ENCODE results near the gene LHPP. TPM values are rescaled to one million over a fixed set of nuclear protein-coding genes. Genes with fewer than 3 reads are reported as not detected.

Gene LHPP
- total and polyA plus RNA-seq, 2 experiments from 2014 or later: 19.1 to 40.6 TPM

DNA sequence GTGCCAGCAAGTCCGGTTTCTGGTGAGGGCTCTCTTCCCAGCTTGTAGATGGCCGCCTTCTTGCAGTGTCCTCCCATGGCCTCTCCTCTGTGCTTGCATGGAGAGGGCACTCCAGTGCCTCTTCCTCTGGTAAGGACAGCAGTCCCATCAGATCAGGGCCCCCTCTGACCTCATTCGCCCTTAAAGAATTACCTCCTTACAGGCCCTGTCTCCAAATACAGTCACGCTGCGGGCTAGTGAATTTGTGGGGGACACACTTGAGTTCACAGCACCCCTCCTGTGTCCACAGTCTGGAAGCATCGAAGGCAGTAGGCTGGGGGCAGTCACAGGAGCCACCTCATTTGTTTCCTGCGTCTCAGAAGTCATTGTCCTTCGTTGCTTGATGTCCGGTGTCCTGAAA lies 54.6 kb downstream of the LHPP start:
- H3K36me3 ChIP-seq: no peaks in the 10 kb centered on the region
- no peaks in the 10 kb centered on the region for H3K4me1 ChIP-seq (ENCODE audit: low read depth)
- no peak overlapping the region for H3K4me3 ChIP-seq
- no peak overlapping the region for H3K27ac ChIP-seq
- DNase-seq (ENCODE audit: low read depth in 1 of 2, low spot score in 1 of 2): no peak
- H3K9me3 ChIP-seq (ENCODE audit: low read depth): no peaks in the 10 kb centered on the region
- no peaks in the 10 kb centered on the region for H3K27me3 ChIP-seq
- no peak for TF ChIP-seq CTCF (IDR thresholded peaks at IDR 0.05; ENCODE audit: low read depth, low read length)

- Histone ChIP-seq H3K27me3 (no peaks in the 10 kb centered on the region), H3K36me3 (no peaks in the 10 kb centered on the region), H3K27ac (no peak overlapping the region), H3K9me3 (ENCODE audit: low read depth) (no peaks in the 10 kb centered on the region), H3K4me3 (no peak overlapping the region), H3K4me1 (ENCODE audit: low read depth) (no peaks in the 10 kb centered on the region)
- no peak for TF ChIP-seq CTCF (IDR thresholded peaks at IDR 0.05; ENCODE audit: low read depth, low read length)
- no peak for DNase-seq (ENCODE audit: low read depth in 1 of 2, low spot score in 1 of 2)
Observed at GRCh38 chr10:124516746-124517397, 55.2 kb downstream of the LHPP start.

- Histone ChIP-seq H3K27ac (no peak overlapping the region), H3K36me3 (no peaks in the 10 kb centered on the region), H3K4me3 (no peak overlapping the region), H3K4me1 (ENCODE audit: low read depth) (no peaks in the 10 kb centered on the region), H3K9me3 (ENCODE audit: low read depth) (no peaks in the 10 kb centered on the region), H3K27me3 (no peaks in the 10 kb centered on the region)
- no peak for DNase-seq (ENCODE audit: low read depth in 1 of 2, low spot score in 1 of 2)
- TF ChIP-seq CTCF (IDR thresholded peaks at IDR 0.05; ENCODE audit: low read depth, low read length): no peak
Observed at GRCh38 chr10:124517461-124517860, 55.8 kb downstream of the LHPP start.

- Histone ChIP-seq H3K4me1 (ENCODE audit: low read depth) (no peaks in the 10 kb centered on the region), H3K9me3 (ENCODE audit: low read depth) (no peaks in the 10 kb centered on the region), H3K36me3 (no peaks in the 10 kb centered on the region), H3K4me3 (no peak overlapping the region), H3K27me3 (no peaks in the 10 kb centered on the region), H3K27ac (no peak overlapping the region)
- no peak for TF ChIP-seq CTCF (IDR thresholded peaks at IDR 0.05; ENCODE audit: low read depth, low read length)
- DNase-seq (ENCODE audit: low read depth in 1 of 2, low spot score in 1 of 2): no peak
Observed at GRCh38 chr10:124517931-124518330, 56.3 kb downstream of the LHPP start.

DNA sequence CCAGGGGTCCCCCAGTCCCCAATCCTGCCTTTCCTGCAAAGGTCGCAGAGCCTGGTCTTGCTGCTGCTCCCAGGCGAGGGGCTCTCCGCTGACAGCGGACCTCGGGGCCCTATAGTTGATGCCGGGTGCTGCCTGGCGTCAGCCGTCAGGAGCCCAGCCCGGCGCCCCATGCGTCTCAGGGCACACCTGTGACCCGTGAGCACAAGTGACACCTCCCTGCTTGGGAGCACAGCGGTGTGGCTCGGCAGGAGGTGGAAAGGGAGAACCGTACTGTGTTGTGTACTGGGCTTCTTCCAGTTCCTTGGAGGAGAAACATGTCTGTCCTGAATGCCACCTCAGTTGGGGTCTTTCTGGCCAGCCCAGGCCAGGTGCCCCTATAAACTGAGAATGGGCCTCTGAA lies 56.7 kb downstream of the LHPP start:
- H3K27ac ChIP-seq: no peak overlapping the region
- DNase-seq (ENCODE audit: low read depth in 1 of 2, low spot score in 1 of 2): no peak
- no peak for TF ChIP-seq CTCF (IDR thresholded peaks at IDR 0.05; ENCODE audit: low read depth, low read length)

More for the DNA sequence above, 56.7 kb downstream of the LHPP start:
- no peaks in the 10 kb centered on the region for H3K4me1 ChIP-seq (ENCODE audit: low read depth)
- H3K36me3 ChIP-seq: no peaks in the 10 kb centered on the region
- H3K27me3 ChIP-seq: no peaks in the 10 kb centered on the region
- no peak overlapping the region for H3K4me3 ChIP-seq
- H3K9me3 ChIP-seq (ENCODE audit: low read depth): no peaks in the 10 kb centered on the region
